Measurements from ENCODE around the gene AR.

Gene AR

DNA sequence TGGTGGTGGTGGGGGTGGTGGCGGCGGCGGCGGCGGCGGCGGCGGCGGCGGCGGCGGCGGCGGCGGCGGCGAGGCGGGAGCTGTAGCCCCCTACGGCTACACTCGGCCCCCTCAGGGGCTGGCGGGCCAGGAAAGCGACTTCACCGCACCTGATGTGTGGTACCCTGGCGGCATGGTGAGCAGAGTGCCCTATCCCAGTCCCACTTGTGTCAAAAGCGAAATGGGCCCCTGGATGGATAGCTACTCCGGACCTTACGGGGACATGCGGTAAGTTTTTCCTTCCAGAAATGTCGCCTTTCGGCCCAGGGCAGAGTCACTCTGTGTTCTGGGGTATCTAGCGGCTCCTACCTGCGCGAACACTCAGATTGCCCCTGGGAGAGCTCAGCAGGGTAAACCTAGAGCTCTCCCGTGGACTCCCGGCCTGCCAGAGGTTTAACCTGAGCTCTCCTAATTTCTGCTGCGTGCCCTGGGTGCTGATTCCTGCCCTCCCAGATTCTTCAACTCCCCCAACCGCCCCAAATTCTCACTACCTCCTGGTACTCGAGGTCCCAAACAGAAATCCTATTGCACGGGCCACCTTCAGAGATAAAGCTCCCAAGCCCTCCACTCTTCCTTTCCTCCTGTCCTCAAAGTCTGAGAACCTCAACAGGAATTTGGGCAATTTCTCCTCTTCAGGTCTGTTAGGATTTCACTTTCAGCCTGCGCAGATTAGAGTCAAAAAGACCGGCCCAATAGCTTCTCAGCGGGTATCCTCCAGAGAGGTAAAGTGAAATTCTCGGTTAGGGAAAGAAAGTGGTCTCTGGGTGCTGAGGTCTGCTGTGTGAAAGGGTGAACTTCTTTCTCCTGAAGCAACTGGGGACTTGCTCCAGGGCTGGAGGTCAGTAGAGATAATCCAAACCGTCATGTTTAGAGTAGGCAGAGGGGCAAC lies 2.9 kb downstream of the AR start:
- no peak overlapping the region for H3K4me3 Mint-ChIP-seq
- no peaks in the 10 kb centered on the region for H3K36me3 Mint-ChIP-seq
- no peak for ATAC-seq
- no peaks in the 10 kb centered on the region for H3K9me3 Mint-ChIP-seq
- H3K27ac Mint-ChIP-seq = no peak overlapping the region
- peaks cover 24% of the 10 kb centered on the region for H3K27me3 Mint-ChIP-seq
- H3K4me1 Mint-ChIP-seq = no peaks in the 10 kb centered on the region

- H3K27ac Mint-ChIP-seq = no peak overlapping the region
- ATAC-seq = no peak
- H3K4me3 Mint-ChIP-seq = no peak overlapping the region
- no peaks in the 10 kb centered on the region for H3K36me3 Mint-ChIP-seq
- no peaks in the 10 kb centered on the region for H3K4me1 Mint-ChIP-seq
- no peaks in the 10 kb centered on the region for H3K9me3 Mint-ChIP-seq
- H3K27me3 Mint-ChIP-seq = no peaks in the 10 kb centered on the region
Measured at GRCh38 chrX:67555578-67556203, 11.9 kb downstream of the AR start.

DNA sequence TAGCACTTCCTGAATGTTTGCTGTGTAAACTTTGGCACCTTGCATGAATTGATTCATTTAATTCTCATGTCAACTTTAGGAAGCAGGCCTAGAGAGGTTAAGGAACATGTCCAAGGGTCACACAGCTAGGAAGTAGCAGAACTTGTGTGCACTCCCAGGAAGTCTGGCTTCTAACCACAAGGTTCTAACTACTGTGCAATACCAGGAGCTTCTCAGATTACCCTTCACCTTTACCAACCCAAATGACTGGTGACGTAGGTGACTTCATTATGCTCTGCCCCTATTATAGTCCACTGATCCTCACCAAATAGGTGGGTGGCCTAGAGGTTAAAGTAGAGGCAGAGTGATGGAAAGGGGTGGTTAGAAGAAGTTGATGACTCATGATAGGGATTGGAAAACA lies 14.4 kb downstream of the AR start:
- H3K27me3 Mint-ChIP-seq = no peaks in the 10 kb centered on the region
- ATAC-seq = no peak
- H3K4me1 Mint-ChIP-seq = no peaks in the 10 kb centered on the region
- H3K36me3 Mint-ChIP-seq = no peaks in the 10 kb centered on the region
- H3K9me3 Mint-ChIP-seq = no peaks in the 10 kb centered on the region
- H3K4me3 Mint-ChIP-seq = no peak overlapping the region
- H3K27ac Mint-ChIP-seq = no peak overlapping the region

- Mint-ChIP-seq H3K27ac (no peak overlapping the region), H3K9me3 (no peaks in the 10 kb centered on the region), H3K27me3 (no peaks in the 10 kb centered on the region), H3K4me1 (no peaks in the 10 kb centered on the region), H3K36me3 (no peaks in the 10 kb centered on the region), H3K4me3 (no peak overlapping the region)
- no peak for ATAC-seq
Measured at GRCh38 chrX:67563469-67564448, 19.9 kb downstream of the AR start.

DNA sequence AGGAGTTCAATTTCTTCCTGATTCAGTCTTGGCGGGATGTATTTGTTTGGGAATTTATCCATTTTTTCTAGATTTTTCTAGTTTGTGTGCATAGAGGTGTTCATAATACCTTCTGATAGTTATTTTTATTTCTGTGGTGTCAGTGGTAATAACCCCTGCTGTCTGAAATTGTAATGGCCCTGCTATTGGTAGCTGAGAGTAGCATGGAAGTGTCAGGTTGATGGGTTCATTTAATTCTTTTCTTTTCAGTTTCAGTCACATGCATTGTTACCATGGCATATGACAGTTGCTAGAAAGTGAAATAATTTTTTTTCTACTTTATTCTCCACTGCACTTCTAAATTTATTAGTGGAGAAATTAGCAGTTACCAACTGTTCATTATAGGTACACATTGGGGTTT lies 20.7 kb downstream of the AR start:
- Mint-ChIP-seq H3K4me3 (no peak overlapping the region), H3K4me1 (no peaks in the 10 kb centered on the region), H3K27me3 (no peaks in the 10 kb centered on the region), H3K9me3 (no peaks in the 10 kb centered on the region), H3K36me3 (no peaks in the 10 kb centered on the region), H3K27ac (no peak overlapping the region)
- no peak for ATAC-seq

DNA sequence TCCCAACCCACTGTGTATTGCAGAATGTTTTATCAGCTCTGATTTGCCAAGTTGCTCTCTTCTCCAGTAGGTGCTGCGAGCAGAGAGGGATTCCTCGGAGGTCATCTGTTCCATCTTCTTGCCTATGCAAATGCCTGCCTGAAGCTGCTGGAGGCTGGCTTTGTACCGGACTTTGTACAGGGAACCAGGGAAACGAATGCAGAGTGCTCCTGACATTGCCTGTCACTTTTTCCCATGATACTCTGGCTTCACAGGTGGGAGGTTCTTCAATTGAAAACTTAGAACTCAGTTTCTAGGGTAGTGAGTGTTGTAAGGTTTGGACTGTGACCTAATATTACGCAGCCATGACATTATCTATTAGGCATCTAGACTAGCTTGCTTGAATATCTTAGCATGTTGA lies 24.9 kb downstream of the AR start:
- H3K9me3 Mint-ChIP-seq = no peaks in the 10 kb centered on the region
- no peaks in the 10 kb centered on the region for H3K4me1 Mint-ChIP-seq
- ATAC-seq = no peak
- H3K27ac Mint-ChIP-seq = no peak overlapping the region
- H3K4me3 Mint-ChIP-seq = no peak overlapping the region
- H3K36me3 Mint-ChIP-seq = no peaks in the 10 kb centered on the region
- no peaks in the 10 kb centered on the region for H3K27me3 Mint-ChIP-seq

DNA sequence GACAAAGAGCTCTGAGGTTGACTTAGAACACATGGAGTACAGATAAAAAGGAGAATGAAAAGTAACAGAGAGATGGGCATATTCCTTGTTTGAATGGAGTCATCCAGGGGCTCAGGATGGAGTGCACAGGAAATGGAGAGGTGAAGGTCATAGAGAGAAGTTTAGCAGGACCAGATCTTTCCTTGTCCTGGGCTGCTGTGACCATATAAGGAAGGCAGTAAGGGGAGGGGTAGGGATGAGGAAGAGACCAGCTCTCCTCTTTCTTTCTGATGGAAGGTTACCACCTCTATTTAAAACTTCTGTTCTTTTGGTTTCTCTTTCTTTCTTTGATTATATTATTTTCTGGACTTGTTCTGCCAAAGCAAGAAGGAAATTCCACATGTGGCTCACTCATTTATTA lies 27.0 kb downstream of the AR start:
- H3K4me3 Mint-ChIP-seq = no peak overlapping the region
- H3K9me3 Mint-ChIP-seq = no peaks in the 10 kb centered on the region
- no peaks in the 10 kb centered on the region for H3K4me1 Mint-ChIP-seq
- no peak for ATAC-seq
- no peaks in the 10 kb centered on the region for H3K27me3 Mint-ChIP-seq
- no peaks in the 10 kb centered on the region for H3K36me3 Mint-ChIP-seq
- no peak overlapping the region for H3K27ac Mint-ChIP-seq

DNA sequence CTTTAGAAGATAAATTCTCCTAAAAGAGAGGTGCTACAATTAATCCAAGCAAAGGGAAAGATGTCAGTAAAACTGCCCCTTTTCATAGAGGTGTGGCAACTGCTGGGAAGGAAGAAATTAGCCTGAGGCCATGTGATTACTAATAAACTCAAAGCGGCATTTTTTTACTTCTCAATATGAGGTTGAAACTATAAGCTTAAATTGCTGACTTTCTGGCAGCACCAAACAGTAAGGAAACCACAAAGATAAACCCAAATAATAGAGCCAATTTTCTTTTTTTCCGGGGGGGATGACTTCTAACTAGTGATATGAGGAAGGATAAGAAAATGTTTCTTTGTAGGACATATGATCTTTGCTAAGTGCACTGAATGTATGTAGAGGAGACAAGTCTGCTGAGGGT lies 30.9 kb downstream of the AR start:
- Mint-ChIP-seq H3K9me3 (no peaks in the 10 kb centered on the region), H3K27me3 (no peaks in the 10 kb centered on the region), H3K4me1 (no peaks in the 10 kb centered on the region), H3K36me3 (no peaks in the 10 kb centered on the region), H3K4me3 (no peak overlapping the region), H3K27ac (no peak overlapping the region)
- ATAC-seq = no peak

GRCh38 chrX:67582436-67582835 lies 38.6 kb downstream of the AR start:
- Mint-ChIP-seq H3K27me3 (no peaks in the 10 kb centered on the region), H3K4me1 (no peaks in the 10 kb centered on the region), H3K36me3 (no peaks in the 10 kb centered on the region), H3K9me3 (peaks cover 5% of the 10 kb centered on the region), H3K27ac (no peak overlapping the region), H3K4me3 (no peak overlapping the region)
- ATAC-seq = no peak

GRCh38 chrX:67583171-67583570 lies 39.4 kb downstream of the AR start:
- Mint-ChIP-seq H3K36me3 (no peaks in the 10 kb centered on the region), H3K4me1 (no peaks in the 10 kb centered on the region), H3K27ac (no peak overlapping the region), H3K27me3 (no peaks in the 10 kb centered on the region), H3K4me3 (no peak overlapping the region), H3K9me3 (peaks cover 5% of the 10 kb centered on the region)
- ATAC-seq = no peak

DNA sequence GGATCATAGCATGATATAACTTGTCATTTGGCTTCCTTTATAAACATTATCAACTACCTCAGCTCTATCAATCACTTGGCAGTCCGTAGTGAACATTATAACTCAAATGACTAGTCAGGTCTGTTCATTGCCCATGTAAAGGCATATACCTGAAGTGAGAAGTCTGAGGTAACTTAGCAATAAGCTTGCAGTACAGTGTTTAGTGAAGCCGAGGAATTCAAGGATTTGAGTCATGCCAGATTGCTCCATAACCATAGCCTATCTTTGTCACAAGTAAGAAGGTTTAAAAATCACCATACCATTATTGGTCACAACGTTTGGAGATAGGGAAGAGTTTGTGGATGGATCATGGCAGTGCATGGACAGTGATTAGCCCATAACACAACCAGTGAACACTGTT lies 41.6 kb downstream of the AR start:
- Mint-ChIP-seq H3K36me3 (no peaks in the 10 kb centered on the region), H3K4me1 (no peaks in the 10 kb centered on the region), H3K27me3 (no peaks in the 10 kb centered on the region), H3K4me3 (no peak overlapping the region), H3K9me3 (peaks cover 5% of the 10 kb centered on the region), H3K27ac (no peak overlapping the region)
- ATAC-seq = no peak

DNA sequence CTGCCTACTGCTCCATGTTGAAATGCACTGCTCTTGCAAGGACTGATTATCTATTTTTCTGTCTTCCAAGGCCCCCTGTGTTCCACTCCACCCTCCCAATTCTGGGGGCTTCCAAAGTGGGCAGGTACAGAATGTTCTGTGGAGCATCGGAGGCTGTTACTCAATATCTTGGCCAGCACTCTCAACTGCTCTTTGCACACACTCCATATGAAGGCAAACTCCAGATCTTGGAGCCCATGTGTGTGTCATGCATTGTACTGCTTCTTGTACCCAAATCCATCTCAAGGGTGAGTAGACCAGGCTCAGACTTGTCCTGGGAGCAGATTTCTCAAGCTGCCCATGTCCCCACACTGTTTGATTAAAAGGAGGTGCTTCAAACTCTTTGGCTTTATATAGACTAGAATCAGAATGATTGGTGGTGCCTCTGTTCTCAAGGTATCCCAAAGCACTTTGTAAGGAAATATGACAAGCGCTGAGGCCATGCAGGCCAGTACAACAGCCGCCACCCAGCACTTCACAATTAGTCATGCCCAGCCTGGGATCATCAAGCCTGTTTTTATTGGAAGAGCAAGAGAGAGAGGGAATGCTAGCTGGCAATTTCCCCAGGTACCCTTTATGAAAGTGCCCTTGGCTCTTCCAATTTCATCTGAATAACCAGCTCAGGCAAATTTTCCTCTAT lies 44.3 kb downstream of the AR start:
- no peaks in the 10 kb centered on the region for H3K27me3 Mint-ChIP-seq
- ATAC-seq = no peak

GRCh38 chrX:67596839-67597790 lies 53.3 kb downstream of the AR start:
- Mint-ChIP-seq H3K4me1 (no peaks in the 10 kb centered on the region), H3K27ac (no peak overlapping the region), H3K27me3 (no peaks in the 10 kb centered on the region), H3K36me3 (no peaks in the 10 kb centered on the region), H3K4me3 (no peak overlapping the region), H3K9me3 (no peaks in the 10 kb centered on the region)
- ATAC-seq = no peak

More for the DNA sequence above, 44.3 kb downstream of the AR start:
- H3K36me3 Mint-ChIP-seq = no peaks in the 10 kb centered on the region
- no peaks in the 10 kb centered on the region for H3K4me1 Mint-ChIP-seq
- H3K9me3 Mint-ChIP-seq = peaks cover 3% of the 10 kb centered on the region
- H3K27ac Mint-ChIP-seq = no peak overlapping the region
- no peak overlapping the region for H3K4me3 Mint-ChIP-seq

DNA sequence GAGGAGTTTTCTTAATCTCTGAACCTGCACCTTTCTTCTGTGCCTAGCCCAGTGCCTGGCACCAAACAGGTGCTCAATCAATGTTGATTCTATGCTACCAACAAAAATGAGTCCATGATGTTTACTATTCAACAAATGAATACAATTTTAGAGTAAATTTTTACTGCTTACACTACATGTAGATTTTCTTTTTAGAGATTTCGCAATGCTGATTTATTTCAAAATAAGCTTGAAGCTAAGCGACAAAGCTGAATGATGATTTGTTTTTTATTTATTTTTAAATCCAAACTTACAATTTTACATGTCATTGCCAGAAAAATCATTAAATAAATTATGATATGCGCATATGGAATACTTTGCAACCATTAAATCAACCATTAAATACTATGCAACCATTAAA lies 55.7 kb downstream of the AR start:
- Mint-ChIP-seq H3K27ac (no peak overlapping the region), H3K4me1 (no peaks in the 10 kb centered on the region), H3K27me3 (no peaks in the 10 kb centered on the region), H3K4me3 (no peak overlapping the region), H3K9me3 (peaks cover 3% of the 10 kb centered on the region), H3K36me3 (no peaks in the 10 kb centered on the region)
- no peak for ATAC-seq
